ENCODE measurements around the gene VMP1. TPM values are rescaled to one million over a fixed set of nuclear protein-coding genes. Genes with fewer than 3 reads are reported as not detected.

VMP1 gene
- total and polyA plus RNA-seq, 2 of the 4 experiments (the other 2 are of a cell fraction) = 89.8 to 197 TPM

DNA sequence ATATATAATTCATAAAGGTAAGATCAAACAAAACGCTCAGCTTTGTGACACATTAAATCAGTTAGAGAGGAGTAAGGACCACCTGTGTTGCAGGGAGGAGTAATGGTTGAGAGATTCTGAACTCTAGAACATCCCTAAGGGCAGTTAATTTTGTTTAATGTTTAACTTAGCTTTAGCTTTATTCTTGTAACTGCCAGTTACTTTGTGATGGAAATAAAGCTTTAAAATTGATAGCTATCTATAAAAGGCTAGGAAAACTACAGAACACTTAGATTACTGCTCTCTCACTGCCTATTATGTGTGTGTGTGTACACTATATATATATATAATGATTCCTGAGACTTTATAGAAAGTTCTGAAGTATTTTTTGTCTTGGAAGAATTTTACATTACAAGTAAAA lies 38.0 kb upstream of the VMP1 start:
- Histone ChIP-seq H2AK5ac (ENCODE audit: low read depth, low read length) (peak overlapping the region; percentile 98), H3K23ac (ENCODE audit: low read depth, low read length) (peak overlapping the region; percentile 95), H3K4me3 (ENCODE audit: insufficient read depth, low read depth, low read length) (no peak overlapping the region), H3K9ac (ENCODE audit: low read depth, low read length) (no peak overlapping the region), H2BK15ac (ENCODE audit: low read depth, low read length) (peak overlapping the region; percentile 91; the same call in 1 of the 3 replicates), H3K79me1 (ENCODE audit: low read depth in 1 of 2, low read length in 2 of 2) (peaks cover 25 to 46% of the 10 kb centered on the region in 2 experiments), H4K20me1 (ENCODE audit: insufficient read depth, low read length) (peaks cover 16% of the 10 kb centered on the region; the same call in 1 of the 2 replicates), H3K4me1 (ENCODE audit: control insufficient read depth, insufficient read depth, low read length) (peaks cover 11% of the 10 kb centered on the region), H2BK20ac (ENCODE audit: low read depth, low read length) (peak overlapping the region; percentile 96; the same call in 1 of the 2 replicates), H4K91ac (ENCODE audit: insufficient read depth, low read depth, low read length) (peak overlapping the region; percentile 73; the same call in 1 of the 2 replicates), H3K56ac (ENCODE audit: extremely low read depth, insufficient read depth, low read length) (peak overlapping the region; percentile 55; the same call in 1 of the 2 replicates), H2AFZ (replicated peaks; ENCODE audit: low read length, poor library complexity) (no peak overlapping the region), H2BK5ac (ENCODE audit: low read depth, low read length, poor library complexity, severe bottlenecking) (peak overlapping the region; percentile 97), H3K14ac (replicated peaks; ENCODE audit: low read depth, low read length) (peak overlapping the region; percentile 93), H3K36me3 (ENCODE audit: control insufficient read depth, insufficient read depth, low read length) (peaks cover 38% of the 10 kb centered on the region), H4K8ac (ENCODE audit: low read depth in 2 of 2, low read length in 2 of 2) (peak overlapping the region; percentile 32 to 92; a peak in 3 of 4 replicates), H3K9me1 (ENCODE audit: insufficient read depth, low read length) (peaks cover 5% of the 10 kb centered on the region; the same call in 1 of the 2 replicates), H4K5ac (ENCODE audit: low read depth, low read length) (no peak overlapping the region), H3K4me2 (ENCODE audit: low read depth, low read length) (peak overlapping the region; percentile 50; the same call in 1 of the 2 replicates), H3K18ac (ENCODE audit: low read depth, low read length) (peak overlapping the region; percentile 96), H2AK9ac (replicated peaks; ENCODE audit: low read depth, low read length, poor library complexity) (no peak overlapping the region), H3K9me3 (ENCODE audit: control insufficient read depth, insufficient read depth, low read length) (no peaks in the 10 kb centered on the region), H2BK120ac (ENCODE audit: low read depth, low read length) (peak overlapping the region; percentile 95), H3K27ac (ENCODE audit: insufficient read depth, low read length) (peak overlapping the region; percentile 33; the same call in 1 of the 2 replicates), H3K27me3 (ENCODE audit: control insufficient read depth, insufficient read depth, low read length) (no peaks in the 10 kb centered on the region), H3K4ac (ENCODE audit: low read depth, low read length) (peak overlapping the region; percentile 79; the same call in 1 of the 2 replicates)
- CTCF ChIA-PET = interaction anchor here (0.7 kb wide), 1 partner anchor 158 kb away, joined by 3 read pairs; no protein-coding TSS in a partner anchor
- no TSS peak for BruUV-seq (replicated peaks)
- intact Hi-C loops (cut with micrococcal nuclease) = no loop called here
- TF ChIP-seq RAD21 (IDR thresholded peaks at IDR 0.05; ENCODE audit: low read length) (no peak), SMC3 (IDR thresholded peaks at IDR 0.05; ENCODE audit: low read depth, low read length) (no peak), POLR2A (IDR thresholded peaks at IDR 0.05; ENCODE audit: low read depth, low read length) (no peak)
- DNase-seq = no peak
- no CpG with 5 or more reads among the region's 1 CpG for WGBS, 2 experiments (ENCODE audit: extremely low coverage in 2 of 2, insufficient read length in 1 of 2)
- POLR2A ChIA-PET (ENCODE audit: unreplicated experiment) = no interaction called here
- ATAC-seq (ENCODE audit: low read depth) = no peak
- in situ Hi-C loops (cut with MboI; ENCODE audit: low sequenced_read_pairs) = no loop called here
- dilution Hi-C loops (cut with HindIII; ENCODE audit: low sequenced_read_pairs, unreplicated experiment) = no loop called here

All from IMR-90 (cell line).